ENCODE results near the gene GFER. TPM values are rescaled to one million over a fixed set of nuclear protein-coding genes. Genes with fewer than 3 reads are reported as not detected.

Gene GFER
- total RNA-seq, 4 donors from 2014 or later: 9.7 to 14.4 (median 11.6) TPM

- 0 to 21% methylated on average over 18 to 39 of the region's 96 CpGs for WGBS, 2 donors
- DNase-seq (ENCODE audit: low spot score in 2 of 2): peak; percentile 92 to 98
- intact Hi-C loops (cut with DNase I; ENCODE audit: low total_unique reads): no loop called here
- H3K4me3 ChIP-seq (ENCODE audit: low read depth, poor library complexity, severe bottlenecking): no peak overlapping the region
- TF ChIP-seq, protein P1, sequence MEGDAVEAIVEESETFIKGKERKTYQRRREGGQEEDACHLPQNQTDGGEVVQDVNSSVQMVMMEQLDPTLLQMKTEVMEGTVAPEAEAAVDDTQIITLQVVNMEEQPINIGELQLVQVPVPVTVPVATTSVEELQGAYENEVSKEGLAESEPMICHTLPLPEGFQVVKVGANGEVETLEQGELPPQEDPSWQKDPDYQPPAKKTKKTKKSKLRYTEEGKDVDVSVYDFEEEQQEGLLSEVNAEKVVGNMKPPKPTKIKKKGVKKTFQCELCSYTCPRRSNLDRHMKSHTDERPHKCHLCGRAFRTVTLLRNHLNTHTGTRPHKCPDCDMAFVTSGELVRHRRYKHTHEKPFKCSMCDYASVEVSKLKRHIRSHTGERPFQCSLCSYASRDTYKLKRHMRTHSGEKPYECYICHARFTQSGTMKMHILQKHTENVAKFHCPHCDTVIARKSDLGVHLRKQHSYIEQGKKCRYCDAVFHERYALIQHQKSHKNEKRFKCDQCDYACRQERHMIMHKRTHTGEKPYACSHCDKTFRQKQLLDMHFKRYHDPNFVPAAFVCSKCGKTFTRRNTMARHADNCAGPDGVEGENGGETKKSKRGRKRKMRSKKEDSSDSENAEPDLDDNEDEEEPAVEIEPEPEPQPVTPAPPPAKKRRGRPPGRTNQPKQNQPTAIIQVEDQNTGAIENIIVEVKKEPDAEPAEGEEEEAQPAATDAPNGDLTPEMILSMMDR (IDR thresholded peaks at IDR 0.05): no peak
- TF ChIP-seq POLR2A (IDR thresholded peaks at IDR 0.05): no peak
Measured at GRCh38 chr16:1991948-1992703, 8.1 kb downstream of the GFER start.

- no peak for TF ChIP-seq POLR2A (IDR thresholded peaks at IDR 0.05)
- TF ChIP-seq, protein P1 (IDR thresholded peaks at IDR 0.05): no peak
- H3K4me3 ChIP-seq (ENCODE audit: low read depth, poor library complexity, severe bottlenecking): no peak overlapping the region
- 50 to 81% methylated on average over 18 to 42 of the region's 50 CpGs for WGBS, 2 donors
- intact Hi-C loops (cut with DNase I; ENCODE audit: low total_unique reads): no loop called here
- no peak for DNase-seq (ENCODE audit: low spot score in 2 of 2)
Measured at GRCh38 chr16:1992704-1993317, 8.8 kb downstream of the GFER start.

DNA sequence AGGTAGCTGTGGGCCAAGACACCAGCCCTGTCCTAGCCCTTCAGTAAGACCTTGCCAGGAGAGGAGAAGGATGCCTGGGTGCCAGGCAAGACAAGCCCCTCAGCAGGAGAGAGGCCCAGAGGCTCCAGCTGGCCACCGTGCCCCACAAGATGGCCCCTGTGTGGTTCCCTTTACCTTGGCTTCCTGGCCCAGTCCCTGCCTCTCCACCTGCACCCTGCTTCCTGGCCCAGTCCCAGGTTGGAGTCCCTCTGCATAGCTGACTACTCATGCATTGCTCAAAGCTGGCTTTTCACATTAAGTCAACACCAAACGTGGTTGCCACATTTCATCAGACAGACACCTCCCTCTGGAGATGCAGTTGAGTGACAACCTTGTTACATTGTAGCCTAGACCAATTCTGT is 9.7 kb downstream of the GFER start:
- 59 to 64% methylated on average over 2 of the region's 2 CpGs for WGBS, 2 donors
- TF ChIP-seq POLR2A (IDR thresholded peaks at IDR 0.05): no peak
- TF ChIP-seq, protein P1 (IDR thresholded peaks at IDR 0.05): no peak
- intact Hi-C loops (cut with DNase I; ENCODE audit: low total_unique reads): no loop called here
- H3K4me3 ChIP-seq (ENCODE audit: low read depth, poor library complexity, severe bottlenecking): no peak overlapping the region
- DNase-seq (ENCODE audit: low spot score in 2 of 2): no peak

GRCh38 chr16:1997494-1998359 is 13.7 kb downstream of the GFER start:
- no peak overlapping the region for H3K4me3 ChIP-seq (ENCODE audit: low read depth, poor library complexity, severe bottlenecking)
- DNase-seq (ENCODE audit: low spot score in 2 of 2): no peak
- WGBS, 2 donors: 78% methylated on average over 26 of the region's 26 CpGs
- intact Hi-C loops (cut with DNase I; ENCODE audit: low total_unique reads): no loop called here
- TF ChIP-seq, protein P1 (IDR thresholded peaks at IDR 0.05): no peak
- no peak for TF ChIP-seq POLR2A (IDR thresholded peaks at IDR 0.05)

- 86 to 93% methylated on average over 19 to 25 of the region's 27 CpGs for WGBS, 2 donors
- TF ChIP-seq POLR2A (IDR thresholded peaks at IDR 0.05): no peak
- intact Hi-C loops (cut with DNase I; ENCODE audit: low total_unique reads): no loop called here
- DNase-seq (ENCODE audit: low spot score in 2 of 2): no peak
- no peak overlapping the region for H3K4me3 ChIP-seq (ENCODE audit: low read depth, poor library complexity, severe bottlenecking)
Measured at GRCh38 chr16:1998360-1998835, 14.4 kb downstream of the GFER start.
